Measurements from ENCODE around the gene DNAH12.

Gene DNAH12

GRCh38 chr3:57544181-57545125 lies at the start of gene DNAH12:
Gene DNAH12, minus strand, starts transcription at chr3:57544344. Its CDS starts 1,474 bp downstream, at chr3:57542870.
- no peak for DNase-seq

- DNase-seq = no peak
These were observed 48.2 kb upstream of the DNAH12 start for GRCh38 chr3:57592306-57592705.

- no peak for DNase-seq
These were observed 43.8 kb upstream of the DNAH12 start for GRCh38 chr3:57587905-57588304.

- DNase-seq = no peak
These were observed 42.6 kb upstream of the DNAH12 start for GRCh38 chr3:57586778-57587177.

GRCh38 chr3:57583544-57583943 lies 39.4 kb upstream of the DNAH12 start:
- no peak for DNase-seq

- no peak for DNase-seq
These were observed 38.5 kb upstream of the DNAH12 start for GRCh38 chr3:57582474-57583168.

GRCh38 chr3:57577801-57578200 lies 33.7 kb upstream of the DNAH12 start:
- no peak for DNase-seq

- no peak for DNase-seq
These were observed 32.0 kb upstream of the DNAH12 start for GRCh38 chr3:57575966-57576626.

- DNase-seq = no peak
These were observed 28.0 kb upstream of the DNAH12 start for GRCh38 chr3:57572096-57572495.

GRCh38 chr3:57570878-57571277 lies 26.7 kb upstream of the DNAH12 start:
- DNase-seq = no peak

- no peak for DNase-seq
These were observed 25.8 kb upstream of the DNAH12 start for GRCh38 chr3:57569859-57570450.

GRCh38 chr3:57559526-57559925 lies 15.4 kb upstream of the DNAH12 start:
- no peak for DNase-seq

- peak; percentile 24 to 28 for DNase-seq
These were observed 13.0 kb upstream of the DNAH12 start for GRCh38 chr3:57557085-57557537.

GRCh38 chr3:57556459-57557084 lies 12.4 kb upstream of the DNAH12 start:
- peak; percentile 20 to 23 for DNase-seq

- peak; percentile 73 to 74 for DNase-seq
These were observed 11.8 kb upstream of the DNAH12 start, which contains the start of gene PDE12 for GRCh38 chr3:57555738-57556458. Gene PDE12, plus strand, starts transcription at chr3:57556274. Its CDS starts 106 bp downstream, at chr3:57556380.

- DNase-seq = peak in 1 of 2 donors; percentile 8
These were observed 11.2 kb upstream of the DNAH12 start for GRCh38 chr3:57555306-57555705.

- no peak for DNase-seq
These were observed 2.5 kb upstream of the DNAH12 start for GRCh38 chr3:57546616-57547015.

GRCh38 chr3:57545636-57546268 lies 1.6 kb upstream of the DNAH12 start:
- DNase-seq = no peak

- DNase-seq = no peak
These were observed 5.7 kb downstream of the DNAH12 start for GRCh38 chr3:57538465-57538864.

GRCh38 chr3:57530071-57530608 lies 14.0 kb downstream of the DNAH12 start:
- DNase-seq = no peak

Data from stimulated activated CD4-positive, alpha-beta T cell treated with anti-CD3 and anti-CD28 coated beads, Interleukin-2, amount 100 ng/mL, for 48 hours (primary cell).